Colonic mucosa (tissue), 4 donors: ENCODE measurements around the gene FXN. TPM values are rescaled to one million over a fixed set of nuclear protein-coding genes. Genes with fewer than 3 reads are reported as not detected.
"Not testable (repeated sequence)": the region's sequence is repeated elsewhere in the genome, so short reads cannot be mapped to it uniquely, and the experiment has no call there.

Experiments used
- DNase-seq: peaks from one replicate; pipeline ENCODE4 v3.0.0-alpha.2; 2020
- H3K27ac ChIP-seq: fragments of 200-600 bp; one replicate; pipeline ENCODE4 v1.8.0; 2021
- H3K27me3 ChIP-seq: fragments of 200-600 bp; one replicate; pipeline ENCODE4 v1.8.0; 2021
- H3K36me3 ChIP-seq: fragments of 200-600 bp; one replicate; pipeline ENCODE4 v1.8.0; 2021
- H3K4me1 ChIP-seq: fragments of 200-600 bp; one replicate; pipeline ENCODE4 v1.8.0; 2021; ENCODE audit warnings: mild to moderate bottlenecking
- H3K4me3 ChIP-seq: fragments of 200-600 bp; one replicate; pipeline ENCODE4 v1.8.0; 2021
- H3K9ac ChIP-seq, 2 donors: one replicate each; pipeline ENCODE4 v1.7.0; 2013; ENCODE audit warnings: control low read depth in 2 of 2, low read depth in 2 of 2, low read length in 2 of 2
- H3K9me3 ChIP-seq: fragments of 200-600 bp; one replicate; pipeline ENCODE4 v1.8.0; 2021
- intact Hi-C: fragments of 100-400 bp; cut with DNase I; formaldehyde crosslinking; loops from one replicate; pipeline ENCODE4 v1.14.1; 2022
- total RNA-seq, 2 donors: library from RNA; stranded (reverse); fragmentation: NEBNext Ultra II Directional in 1 of 2; extraction: Animal tissue kit (Norgen Biotek cat#: 25700) in 1 of 2; gene quantifications; one replicate each; pipeline ENCODE4 v1.2.1, GENCODE V29; 2021
- TF ChIP-seq, protein P1 (sequence below): fragments of 200-600 bp; IDR thresholded peaks from one replicate; pipeline ENCODE4 v1.8.0; 2022; ENCODE audit warnings: antibody characterized with exemption, mild to moderate bottlenecking
- donor health status: healthy.
- donor health status: DM: no; HTN: no; CAD: no.
- donor health status: DM: no; HTN: no; CAD: no.

Gene FXN
- total RNA-seq, 2 donors from 2014 or later = 9.7 to 16.9 TPM

- H3K9ac ChIP-seq = peak overlapping the region in 1 of 2 donors; percentile 12
- no peaks in the 10 kb centered on the region for H3K4me1 ChIP-seq
- H3K4me3 ChIP-seq = no peak overlapping the region
- DNase-seq = no peak
- TF ChIP-seq, protein P1, sequence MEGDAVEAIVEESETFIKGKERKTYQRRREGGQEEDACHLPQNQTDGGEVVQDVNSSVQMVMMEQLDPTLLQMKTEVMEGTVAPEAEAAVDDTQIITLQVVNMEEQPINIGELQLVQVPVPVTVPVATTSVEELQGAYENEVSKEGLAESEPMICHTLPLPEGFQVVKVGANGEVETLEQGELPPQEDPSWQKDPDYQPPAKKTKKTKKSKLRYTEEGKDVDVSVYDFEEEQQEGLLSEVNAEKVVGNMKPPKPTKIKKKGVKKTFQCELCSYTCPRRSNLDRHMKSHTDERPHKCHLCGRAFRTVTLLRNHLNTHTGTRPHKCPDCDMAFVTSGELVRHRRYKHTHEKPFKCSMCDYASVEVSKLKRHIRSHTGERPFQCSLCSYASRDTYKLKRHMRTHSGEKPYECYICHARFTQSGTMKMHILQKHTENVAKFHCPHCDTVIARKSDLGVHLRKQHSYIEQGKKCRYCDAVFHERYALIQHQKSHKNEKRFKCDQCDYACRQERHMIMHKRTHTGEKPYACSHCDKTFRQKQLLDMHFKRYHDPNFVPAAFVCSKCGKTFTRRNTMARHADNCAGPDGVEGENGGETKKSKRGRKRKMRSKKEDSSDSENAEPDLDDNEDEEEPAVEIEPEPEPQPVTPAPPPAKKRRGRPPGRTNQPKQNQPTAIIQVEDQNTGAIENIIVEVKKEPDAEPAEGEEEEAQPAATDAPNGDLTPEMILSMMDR = no peak
- H3K9me3 ChIP-seq = no peaks in the 10 kb centered on the region
- intact Hi-C loops = no loop called here
- H3K27ac ChIP-seq = no peak overlapping the region
- no peaks in the 10 kb centered on the region for H3K27me3 ChIP-seq
- no peaks in the 10 kb centered on the region for H3K36me3 ChIP-seq
Measured at GRCh38 chr9:69046723-69047122, 11.2 kb downstream of the FXN start.

DNA sequence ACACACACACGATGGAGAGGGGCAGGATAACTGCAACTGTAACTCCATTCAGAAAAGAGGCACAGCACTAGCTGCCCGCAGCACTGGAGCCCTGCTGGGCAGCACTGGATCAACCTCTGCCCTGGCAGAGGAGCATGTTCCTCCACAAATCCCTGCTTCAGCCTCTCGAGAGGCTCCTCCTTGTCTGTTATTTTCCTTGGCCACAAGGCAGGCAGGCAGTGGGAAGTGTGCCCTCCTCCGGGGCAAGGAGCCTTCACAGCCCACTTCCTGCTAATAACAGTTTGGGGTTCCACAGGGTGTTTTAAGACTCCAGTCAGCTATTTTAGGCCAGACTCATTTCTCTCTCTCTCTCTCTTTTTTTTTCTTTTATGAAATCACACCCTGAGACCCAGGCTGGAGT lies 11.8 kb downstream of the FXN start:
- no peak overlapping the region for H3K4me3 ChIP-seq
- no peak for DNase-seq
- TF ChIP-seq, protein P1 = no peak
- H3K36me3 ChIP-seq = no peaks in the 10 kb centered on the region
- H3K9ac ChIP-seq = no peak overlapping the region
- H3K27me3 ChIP-seq = no peaks in the 10 kb centered on the region
- H3K9me3 ChIP-seq = no peaks in the 10 kb centered on the region
- intact Hi-C loops = no loop called here
- no peak overlapping the region for H3K27ac ChIP-seq
- no peaks in the 10 kb centered on the region for H3K4me1 ChIP-seq

- no peak for DNase-seq
- no peaks in the 10 kb centered on the region for H3K27me3 ChIP-seq
- intact Hi-C loops = no loop called here
- no peak overlapping the region for H3K4me3 ChIP-seq
- no peaks in the 10 kb centered on the region for H3K36me3 ChIP-seq
- H3K4me1 ChIP-seq = no peaks in the 10 kb centered on the region
- TF ChIP-seq, protein P1 = no peak
- H3K9me3 ChIP-seq = no peaks in the 10 kb centered on the region
- H3K9ac ChIP-seq = no peak overlapping the region
- no peak overlapping the region for H3K27ac ChIP-seq
Measured at GRCh38 chr9:69049094-69049493, 13.5 kb downstream of the FXN start.

- H3K27ac ChIP-seq, H3K9ac ChIP-seq, H3K4me1 ChIP-seq, H3K36me3 ChIP-seq, DNase-seq, intact Hi-C loops, H3K9me3 ChIP-seq, H3K4me3 ChIP-seq, H3K27me3 ChIP-seq: not testable (repeated sequence)
Measured at GRCh38 chr9:69050936-69051335, 15.4 kb downstream of the FXN start.

- no peak overlapping the region for H3K4me3 ChIP-seq
- no peak for DNase-seq
- TF ChIP-seq, protein P1 = no peak
- H3K9me3 ChIP-seq = no peaks in the 10 kb centered on the region
- no peaks in the 10 kb centered on the region for H3K4me1 ChIP-seq
- H3K27ac ChIP-seq = no peak overlapping the region
- no peaks in the 10 kb centered on the region for H3K27me3 ChIP-seq
- no peaks in the 10 kb centered on the region for H3K36me3 ChIP-seq
- intact Hi-C loops = loop anchor here (2.0 kb wide), 1 partner anchor 138 kb away; no protein-coding TSS in a partner anchor
- no peak overlapping the region for H3K9ac ChIP-seq
Measured at GRCh38 chr9:69054989-69055388, 19.4 kb downstream of the FXN start.

DNA sequence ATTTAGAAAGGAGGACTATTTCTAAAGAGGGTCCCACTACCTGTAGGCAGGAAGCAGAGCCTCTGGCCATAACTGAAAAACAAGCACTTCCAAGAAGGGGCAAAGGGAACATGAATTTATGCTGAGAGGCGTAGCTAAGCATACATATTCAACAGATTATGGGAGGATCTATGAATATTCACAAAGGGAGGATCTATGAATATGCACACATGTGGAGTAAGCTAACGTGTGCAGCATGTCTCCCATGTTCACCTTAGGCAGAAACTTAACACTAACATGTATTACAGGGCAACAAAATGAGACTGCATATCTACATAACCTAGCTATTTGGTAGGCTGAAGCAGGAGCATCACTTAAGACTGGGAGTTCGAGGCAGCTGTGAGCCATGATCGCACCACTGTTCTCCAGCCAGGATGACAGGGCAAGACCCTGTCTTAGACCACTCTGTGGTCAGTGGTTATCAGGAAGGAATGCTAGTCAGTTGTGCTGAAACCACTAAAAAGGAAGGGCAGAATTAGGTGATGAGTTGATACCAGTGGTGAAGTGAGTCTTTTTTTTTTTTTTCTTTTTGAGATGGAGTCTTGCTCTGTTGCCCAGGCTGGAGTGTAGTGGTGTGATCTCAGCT lies 20.8 kb downstream of the FXN start:
- H3K4me1 ChIP-seq = no peaks in the 10 kb centered on the region
- TF ChIP-seq, protein P1 = no peak
- no peak for DNase-seq
- intact Hi-C loops = no loop called here
- no peak overlapping the region for H3K9ac ChIP-seq
- no peak overlapping the region for H3K4me3 ChIP-seq
- no peaks in the 10 kb centered on the region for H3K27me3 ChIP-seq
- no peak overlapping the region for H3K27ac ChIP-seq
- H3K36me3 ChIP-seq = no peaks in the 10 kb centered on the region
- H3K9me3 ChIP-seq = no peaks in the 10 kb centered on the region
